ENCODE data around the gene PCLO. TPM values are rescaled to one million over a fixed set of nuclear protein-coding genes. Genes with fewer than 3 reads are reported as not detected.

The PCLO gene
- total RNA-seq, 4 donors from 2014 or later = 11.8 to 40.4 (median 26.1) TPM

- intact Hi-C loops (cut with DNase I) = no loop called here
- Histone ChIP-seq H3K27ac (no peak overlapping the region), H3K27me3 (no peaks in the 10 kb centered on the region), H3K4me3 (replicated peaks in 1 of 3) (no peak overlapping the region), H3K36me3 (no peaks in the 10 kb centered on the region), H3K9me3 (no peaks in the 10 kb centered on the region), H3K4me1 (no peaks in the 10 kb centered on the region)
- TF ChIP-seq POLR2A (IDR thresholded peaks at IDR 0.05) = no peak
- TF ChIP-seq, protein P1, sequence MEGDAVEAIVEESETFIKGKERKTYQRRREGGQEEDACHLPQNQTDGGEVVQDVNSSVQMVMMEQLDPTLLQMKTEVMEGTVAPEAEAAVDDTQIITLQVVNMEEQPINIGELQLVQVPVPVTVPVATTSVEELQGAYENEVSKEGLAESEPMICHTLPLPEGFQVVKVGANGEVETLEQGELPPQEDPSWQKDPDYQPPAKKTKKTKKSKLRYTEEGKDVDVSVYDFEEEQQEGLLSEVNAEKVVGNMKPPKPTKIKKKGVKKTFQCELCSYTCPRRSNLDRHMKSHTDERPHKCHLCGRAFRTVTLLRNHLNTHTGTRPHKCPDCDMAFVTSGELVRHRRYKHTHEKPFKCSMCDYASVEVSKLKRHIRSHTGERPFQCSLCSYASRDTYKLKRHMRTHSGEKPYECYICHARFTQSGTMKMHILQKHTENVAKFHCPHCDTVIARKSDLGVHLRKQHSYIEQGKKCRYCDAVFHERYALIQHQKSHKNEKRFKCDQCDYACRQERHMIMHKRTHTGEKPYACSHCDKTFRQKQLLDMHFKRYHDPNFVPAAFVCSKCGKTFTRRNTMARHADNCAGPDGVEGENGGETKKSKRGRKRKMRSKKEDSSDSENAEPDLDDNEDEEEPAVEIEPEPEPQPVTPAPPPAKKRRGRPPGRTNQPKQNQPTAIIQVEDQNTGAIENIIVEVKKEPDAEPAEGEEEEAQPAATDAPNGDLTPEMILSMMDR (IDR thresholded peaks at IDR 0.05) = no peak
- no peak for DNase-seq
- 76 to 80% methylated on average over 2 of the region's 2 CpGs for WGBS, 2 donors
Measured at GRCh38 chr7:83109352-83109751, 53.3 kb downstream of the PCLO start.

DNA sequence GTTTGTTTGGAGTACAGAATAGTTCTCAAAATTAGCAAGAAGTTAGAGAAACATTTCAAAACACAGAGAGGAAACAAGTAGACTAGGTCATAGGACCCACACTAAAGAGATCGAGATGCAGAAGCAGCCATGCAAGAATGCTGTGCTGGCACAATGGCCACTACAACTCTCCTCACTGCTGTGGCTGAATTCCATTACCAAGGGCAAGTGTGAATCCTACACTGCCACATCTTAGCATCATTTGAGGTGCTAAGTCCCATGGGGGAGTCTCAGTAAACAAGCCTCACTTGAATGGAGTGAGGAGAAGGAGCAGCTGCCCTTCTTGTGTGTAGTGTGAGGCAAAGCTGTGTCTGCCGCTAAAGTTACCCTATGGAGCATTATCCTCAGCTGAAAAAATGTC, 56.7 kb downstream of the PCLO start:
- TF ChIP-seq POLR2A (IDR thresholded peaks at IDR 0.05) = no peak
- TF ChIP-seq, protein P1 (IDR thresholded peaks at IDR 0.05) = no peak
- WGBS, 2 donors = 0% methylated on average over 2 of the region's 2 CpGs
- Histone ChIP-seq H3K36me3 (no peaks in the 10 kb centered on the region), H3K27ac (no peak overlapping the region), H3K4me1 (no peaks in the 10 kb centered on the region), H3K4me3 (replicated peaks in 1 of 3) (no peak overlapping the region), H3K27me3 (no peaks in the 10 kb centered on the region), H3K9me3 (no peaks in the 10 kb centered on the region)
- intact Hi-C loops (cut with DNase I) = no loop called here
- DNase-seq = peak; percentile 33 to 36

- intact Hi-C loops (cut with DNase I) = no loop called here
- H3K4me1 ChIP-seq = no peaks in the 10 kb centered on the region
Measured at GRCh38 chr7:83105063-83105462, 57.6 kb downstream of the PCLO start.

GRCh38 chr7:83101530-83101929, 61.2 kb downstream of the PCLO start:
- no peaks in the 10 kb centered on the region for H3K36me3 ChIP-seq
- H3K4me1 ChIP-seq = no peaks in the 10 kb centered on the region
- no peaks in the 10 kb centered on the region for H3K9me3 ChIP-seq
- TF ChIP-seq, protein P1 (IDR thresholded peaks at IDR 0.05) = no peak
- TF ChIP-seq POLR2A (IDR thresholded peaks at IDR 0.05) = no peak
- intact Hi-C loops (cut with DNase I) = no loop called here
- no peak for DNase-seq
- no peaks in the 10 kb centered on the region for H3K27me3 ChIP-seq
- no peak overlapping the region for H3K4me3 ChIP-seq (replicated peaks in 1 of 3)
- 83 to 90% methylated on average over 3 of the region's 3 CpGs for WGBS, 2 donors
- H3K27ac ChIP-seq = no peak overlapping the region

More at GRCh38 chr7:83105063-83105462, 57.6 kb downstream of the PCLO start:
- no peaks in the 10 kb centered on the region for H3K27me3 ChIP-seq
- 88 to 93% methylated on average over 1 of the region's 1 CpG for WGBS, 2 donors
- no peak overlapping the region for H3K27ac ChIP-seq
- no peaks in the 10 kb centered on the region for H3K36me3 ChIP-seq
- H3K4me3 ChIP-seq (replicated peaks in 1 of 3) = no peak overlapping the region
- DNase-seq = no peak
- H3K9me3 ChIP-seq = no peaks in the 10 kb centered on the region
- TF ChIP-seq POLR2A (IDR thresholded peaks at IDR 0.05) = no peak
- TF ChIP-seq, protein P1 (IDR thresholded peaks at IDR 0.05) = no peak

- Histone ChIP-seq H3K4me1 (no peaks in the 10 kb centered on the region), H3K4me3 (replicated peaks in 1 of 3) (no peak overlapping the region), H3K9me3 (no peaks in the 10 kb centered on the region), H3K36me3 (no peaks in the 10 kb centered on the region), H3K27ac (no peak overlapping the region), H3K27me3 (no peaks in the 10 kb centered on the region)
- intact Hi-C loops (cut with DNase I) = no loop called here
- 73 to 77% methylated on average over 2 of the region's 2 CpGs for WGBS, 2 donors
- no peak for DNase-seq
- no peak for TF ChIP-seq POLR2A (IDR thresholded peaks at IDR 0.05)
- TF ChIP-seq, protein P1 (IDR thresholded peaks at IDR 0.05) = no peak
Measured at GRCh38 chr7:83096065-83096580, 66.6 kb downstream of the PCLO start.
